AG09309 (cell line): ENCODE results near the gene AQP7.
A peak's percentile ranks its signal among the peaks of the same experiment; 100 is the strongest.

Experiments
- DNase-seq: peaks from one replicate; pipeline ENCODE4 v3.0.0-alpha.2; 2010; ENCODE audit warnings: low read depth
- H3K4me3 ChIP-seq: 2 replicates; pipeline ENCODE4 v1.5.1; 2011; ENCODE audit warnings: mild to moderate bottlenecking, low read depth, low read length, moderate library complexity; ENCODE audit not compliant: control insufficient read depth
- TF ChIP-seq, protein P1 (sequence below): IDR thresholded peaks from 2 replicates; pipeline ENCODE4 v1.5.1; 2011; ENCODE audit warnings: mild to moderate bottlenecking, low read depth, low read length, inconsistent platforms; ENCODE audit not compliant: insufficient read depth, control insufficient read depth; ENCODE audit errors: missing control alignments

The AQP7 gene

DNA sequence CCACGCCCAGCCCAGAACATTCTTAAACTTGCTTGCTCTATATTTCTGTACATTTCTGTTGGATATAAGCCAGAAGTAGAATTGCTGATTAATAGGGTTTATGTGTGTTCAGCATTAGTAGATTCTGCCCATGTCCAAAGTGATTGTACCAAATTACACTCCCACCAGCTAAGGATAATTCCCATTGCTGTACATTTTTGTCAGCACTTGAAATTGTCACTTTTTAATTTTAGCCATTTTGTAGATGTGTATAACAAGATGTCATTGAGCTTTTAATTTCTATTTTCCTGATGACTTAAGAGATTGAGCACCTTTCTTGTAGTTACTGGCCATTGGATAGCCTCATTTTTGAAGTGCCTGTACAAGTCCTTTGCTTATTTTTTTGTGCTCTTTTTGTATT is 46.4 kb downstream of the AQP7 start:
- DNase-seq = no peak
- H3K4me3 ChIP-seq = no peak overlapping the region
- TF ChIP-seq, protein P1, sequence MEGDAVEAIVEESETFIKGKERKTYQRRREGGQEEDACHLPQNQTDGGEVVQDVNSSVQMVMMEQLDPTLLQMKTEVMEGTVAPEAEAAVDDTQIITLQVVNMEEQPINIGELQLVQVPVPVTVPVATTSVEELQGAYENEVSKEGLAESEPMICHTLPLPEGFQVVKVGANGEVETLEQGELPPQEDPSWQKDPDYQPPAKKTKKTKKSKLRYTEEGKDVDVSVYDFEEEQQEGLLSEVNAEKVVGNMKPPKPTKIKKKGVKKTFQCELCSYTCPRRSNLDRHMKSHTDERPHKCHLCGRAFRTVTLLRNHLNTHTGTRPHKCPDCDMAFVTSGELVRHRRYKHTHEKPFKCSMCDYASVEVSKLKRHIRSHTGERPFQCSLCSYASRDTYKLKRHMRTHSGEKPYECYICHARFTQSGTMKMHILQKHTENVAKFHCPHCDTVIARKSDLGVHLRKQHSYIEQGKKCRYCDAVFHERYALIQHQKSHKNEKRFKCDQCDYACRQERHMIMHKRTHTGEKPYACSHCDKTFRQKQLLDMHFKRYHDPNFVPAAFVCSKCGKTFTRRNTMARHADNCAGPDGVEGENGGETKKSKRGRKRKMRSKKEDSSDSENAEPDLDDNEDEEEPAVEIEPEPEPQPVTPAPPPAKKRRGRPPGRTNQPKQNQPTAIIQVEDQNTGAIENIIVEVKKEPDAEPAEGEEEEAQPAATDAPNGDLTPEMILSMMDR = no peak

DNA sequence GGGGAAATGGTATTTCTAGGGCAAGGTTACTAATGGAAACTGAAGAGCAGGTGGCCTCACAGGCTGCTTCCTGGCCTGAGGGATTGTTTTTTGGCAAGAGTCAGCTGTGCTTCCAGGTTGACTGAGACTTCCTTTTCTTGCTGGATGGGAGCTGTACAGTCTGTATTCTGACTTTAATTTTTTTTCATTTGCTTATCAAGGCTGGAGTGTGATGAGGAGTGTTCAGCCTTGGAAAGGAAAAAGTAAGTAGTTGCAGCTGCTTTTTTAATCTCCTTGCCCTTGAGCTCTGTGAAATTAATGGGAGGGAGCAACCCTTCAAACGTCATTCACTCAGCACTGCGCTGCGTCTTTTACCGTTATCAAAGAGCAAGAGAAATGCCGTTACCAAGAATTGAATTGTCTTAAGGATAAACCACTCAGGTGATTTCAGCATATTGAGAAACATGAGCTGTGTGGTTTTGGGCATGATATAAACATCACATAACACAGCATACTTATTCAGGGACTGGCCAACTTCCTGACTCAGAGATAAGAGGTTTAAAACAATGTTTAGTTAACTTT is 47.6 kb downstream of the AQP7 start:
- DNase-seq = no peak
- H3K4me3 ChIP-seq = no peak overlapping the region

DNA sequence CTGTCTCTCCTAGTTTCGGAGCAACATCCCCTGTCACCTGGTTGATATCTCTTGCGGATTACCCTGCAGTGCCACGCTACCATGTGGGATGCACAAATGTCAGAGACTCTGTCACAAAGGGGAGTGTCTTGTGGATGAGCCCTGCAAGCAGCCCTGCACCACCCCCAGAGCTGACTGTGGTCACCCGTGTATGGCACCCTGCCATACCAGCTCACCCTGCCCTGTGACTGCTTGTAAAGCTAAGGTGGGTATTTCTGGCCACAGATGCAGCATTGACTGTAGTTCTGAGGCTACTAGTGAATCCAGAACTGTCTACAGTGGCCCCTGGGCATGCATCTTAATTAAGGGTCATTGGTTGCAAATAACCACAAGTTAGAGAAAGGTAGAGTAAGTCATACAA is 50.8 kb downstream of the AQP7 start:
- TF ChIP-seq, protein P1 = no peak
- DNase-seq = no peak
- no peak overlapping the region for H3K4me3 ChIP-seq

More for the DNA sequence above, 47.6 kb downstream of the AQP7 start:
- TF ChIP-seq, protein P1 = no peak

DNA sequence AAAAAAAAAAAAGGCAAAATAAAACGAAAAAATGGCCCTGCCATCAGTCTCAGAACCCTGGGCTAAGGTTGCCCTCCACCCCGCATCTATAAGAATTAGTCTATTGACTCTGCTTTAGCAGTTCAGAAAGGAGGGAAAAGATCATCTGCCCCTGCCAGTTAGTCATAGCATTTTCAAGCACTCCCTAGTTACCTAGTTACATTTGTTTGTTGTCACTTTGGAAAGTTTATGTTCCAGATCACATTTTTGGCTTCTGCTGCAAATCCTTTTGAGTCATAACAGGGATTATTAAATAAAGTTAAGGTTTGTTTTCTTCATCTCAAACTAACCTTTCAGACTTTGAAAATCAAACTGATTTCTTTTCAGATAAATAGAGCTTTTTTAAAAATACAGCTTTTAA is 52.1 kb downstream of the AQP7 start:
- H3K4me3 ChIP-seq = no peak overlapping the region
- peak; percentile 66 for DNase-seq
- TF ChIP-seq, protein P1 = no peak

DNA sequence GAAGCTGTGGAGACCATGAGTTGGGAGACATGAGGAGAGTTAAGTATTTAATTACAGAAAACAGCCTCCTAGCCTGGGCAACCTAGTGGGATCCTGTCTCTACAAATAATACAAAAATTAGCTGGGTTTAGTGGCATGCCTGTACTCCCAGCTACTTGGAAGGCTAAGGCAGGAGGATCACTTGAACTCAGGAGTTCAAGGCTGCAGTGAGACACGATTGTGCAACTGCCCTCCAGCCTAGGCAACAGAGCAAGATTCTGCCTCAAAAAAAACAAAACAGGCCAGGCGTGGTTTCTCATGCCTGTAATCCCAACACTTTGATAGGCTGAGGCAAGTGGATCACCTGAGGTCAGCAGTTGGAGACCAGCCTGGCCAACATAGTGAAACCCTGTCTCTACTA is 52.6 kb downstream of the AQP7 start:
- TF ChIP-seq, protein P1 = no peak
- DNase-seq = no peak
- H3K4me3 ChIP-seq = no peak overlapping the region

DNA sequence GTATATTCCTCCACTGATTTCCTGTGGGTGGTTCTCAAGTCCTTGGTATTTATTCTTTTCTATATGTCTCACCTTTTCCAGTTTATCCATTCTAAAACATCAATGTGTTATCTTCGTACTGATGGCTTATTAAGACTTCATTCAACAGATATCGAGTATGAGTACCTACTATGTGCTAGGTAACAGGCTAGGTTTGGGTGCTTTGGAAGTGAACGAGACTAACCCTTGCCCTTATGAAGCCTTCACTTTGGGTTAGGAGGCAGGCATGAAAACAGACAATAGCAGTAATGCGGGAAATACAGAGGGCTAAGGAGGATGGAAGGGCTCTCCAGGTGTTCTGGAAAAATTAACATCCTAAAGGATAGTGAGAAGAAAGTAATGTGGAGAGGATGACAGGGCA is 53.4 kb downstream of the AQP7 start:
- no peak for DNase-seq
- TF ChIP-seq, protein P1 = no peak
- H3K4me3 ChIP-seq = no peak overlapping the region

DNA sequence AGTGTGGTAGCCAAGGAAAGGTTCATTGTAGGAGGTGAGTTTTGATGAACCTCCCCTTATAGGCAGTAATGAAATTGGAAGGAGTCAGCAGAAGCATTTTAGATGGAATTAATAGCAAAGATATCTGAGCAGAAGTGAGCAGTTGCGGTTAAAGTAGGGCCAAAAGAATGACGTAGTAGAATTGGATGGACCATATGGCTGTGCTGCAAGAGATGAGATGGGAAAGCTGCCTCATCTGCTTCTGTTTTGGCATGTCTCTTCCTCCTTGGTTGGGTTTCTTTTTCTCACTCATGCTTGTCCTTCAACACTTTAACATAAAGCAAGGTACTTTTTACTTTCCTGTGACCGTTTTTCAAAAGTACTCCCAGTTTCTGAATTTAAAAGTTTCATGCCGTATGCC is 55.8 kb downstream of the AQP7 start:
- DNase-seq = no peak
- TF ChIP-seq, protein P1 = no peak
- H3K4me3 ChIP-seq = no peak overlapping the region
